Fibroblast of pulmonary artery (primary cell): ENCODE measurements around the gene C2.
A peak's percentile ranks its signal among the peaks of the same experiment; 100 is the strongest.

Experiments
- DNase-seq: peaks from one replicate; pipeline ENCODE4 v3.0.0-alpha.2; 2010; ENCODE audit warnings: low read depth
- H3K4me3 ChIP-seq: replicated peaks from 2 replicates; pipeline ENCODE4 v1.5.1; 2011; ENCODE audit warnings: low read depth, mild to moderate bottlenecking, control low read depth, low read length, moderate library complexity
- TF ChIP-seq, protein P1 (sequence below): IDR thresholded peaks from 2 replicates; pipeline ENCODE4 v1.5.1; 2011; ENCODE audit warnings: mild to moderate bottlenecking, control low read depth, low read length, inconsistent platforms; ENCODE audit errors: missing control alignments

C2 gene

DNA sequence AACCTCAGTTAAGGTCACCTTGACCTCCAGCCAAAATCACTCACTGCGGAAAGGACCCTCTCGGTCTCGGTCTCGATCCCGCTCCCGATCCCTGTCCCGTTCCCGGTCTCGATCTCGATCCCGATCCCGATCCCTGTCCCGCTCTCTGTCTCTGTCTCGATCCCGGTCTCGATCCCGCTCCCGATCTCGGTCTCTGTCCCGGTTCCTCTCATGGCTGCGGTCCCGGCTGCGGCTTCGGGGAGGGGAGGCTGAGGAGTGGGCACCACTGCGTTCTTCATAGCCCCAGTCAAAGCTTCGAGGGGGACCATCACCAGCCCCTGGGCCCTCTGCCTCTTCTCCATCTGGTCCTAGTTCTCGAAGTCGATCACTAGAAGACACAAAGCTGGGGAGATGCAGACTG is 27.0 kb downstream of the C2 start:
- DNase-seq: no peak
- TF ChIP-seq, protein P1, sequence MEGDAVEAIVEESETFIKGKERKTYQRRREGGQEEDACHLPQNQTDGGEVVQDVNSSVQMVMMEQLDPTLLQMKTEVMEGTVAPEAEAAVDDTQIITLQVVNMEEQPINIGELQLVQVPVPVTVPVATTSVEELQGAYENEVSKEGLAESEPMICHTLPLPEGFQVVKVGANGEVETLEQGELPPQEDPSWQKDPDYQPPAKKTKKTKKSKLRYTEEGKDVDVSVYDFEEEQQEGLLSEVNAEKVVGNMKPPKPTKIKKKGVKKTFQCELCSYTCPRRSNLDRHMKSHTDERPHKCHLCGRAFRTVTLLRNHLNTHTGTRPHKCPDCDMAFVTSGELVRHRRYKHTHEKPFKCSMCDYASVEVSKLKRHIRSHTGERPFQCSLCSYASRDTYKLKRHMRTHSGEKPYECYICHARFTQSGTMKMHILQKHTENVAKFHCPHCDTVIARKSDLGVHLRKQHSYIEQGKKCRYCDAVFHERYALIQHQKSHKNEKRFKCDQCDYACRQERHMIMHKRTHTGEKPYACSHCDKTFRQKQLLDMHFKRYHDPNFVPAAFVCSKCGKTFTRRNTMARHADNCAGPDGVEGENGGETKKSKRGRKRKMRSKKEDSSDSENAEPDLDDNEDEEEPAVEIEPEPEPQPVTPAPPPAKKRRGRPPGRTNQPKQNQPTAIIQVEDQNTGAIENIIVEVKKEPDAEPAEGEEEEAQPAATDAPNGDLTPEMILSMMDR: no peak
- H3K4me3 ChIP-seq: no peak overlapping the region

DNA sequence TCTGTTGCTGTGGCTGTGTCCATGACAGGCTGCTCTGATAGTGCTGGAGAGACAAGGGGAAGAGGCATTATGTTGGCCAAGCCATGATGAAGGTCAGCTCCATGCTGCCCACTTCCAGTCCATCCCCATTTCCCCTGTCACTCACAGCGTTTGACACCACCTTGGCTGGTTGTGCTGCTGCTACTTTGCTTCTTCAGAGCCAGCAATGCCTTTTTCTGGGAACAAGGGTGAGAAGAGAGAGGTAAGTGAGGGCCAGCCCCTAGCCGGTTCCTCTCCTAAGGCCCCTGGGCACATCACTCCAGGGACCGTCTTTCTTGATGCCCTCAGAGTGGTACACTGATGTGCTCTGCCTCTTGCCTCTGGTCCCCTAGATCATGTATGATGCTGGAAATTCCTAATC is 29.3 kb downstream of the C2 start:
- DNase-seq: no peak
- TF ChIP-seq, protein P1: no peak
- no peak overlapping the region for H3K4me3 ChIP-seq

DNA sequence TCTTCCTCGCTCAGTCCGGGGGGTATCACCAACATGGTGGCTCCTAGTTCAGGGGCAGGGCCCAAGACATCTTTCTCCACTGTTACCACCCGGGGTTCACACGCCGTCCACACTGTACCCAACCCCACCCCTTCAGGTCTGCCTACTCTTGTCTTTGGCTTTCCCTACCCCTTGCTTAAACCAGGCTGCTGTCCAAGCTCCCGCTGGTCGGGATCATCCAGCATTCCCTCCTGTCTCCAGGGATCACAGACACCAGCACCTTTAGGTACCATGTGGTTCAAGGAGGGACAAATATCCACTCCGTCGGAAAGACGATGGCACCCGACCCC is 30.9 kb downstream of the C2 start:
- peak overlapping the region; percentile 100 for H3K4me3 ChIP-seq
- TF ChIP-seq, protein P1: no peak
- DNase-seq: no peak

DNA sequence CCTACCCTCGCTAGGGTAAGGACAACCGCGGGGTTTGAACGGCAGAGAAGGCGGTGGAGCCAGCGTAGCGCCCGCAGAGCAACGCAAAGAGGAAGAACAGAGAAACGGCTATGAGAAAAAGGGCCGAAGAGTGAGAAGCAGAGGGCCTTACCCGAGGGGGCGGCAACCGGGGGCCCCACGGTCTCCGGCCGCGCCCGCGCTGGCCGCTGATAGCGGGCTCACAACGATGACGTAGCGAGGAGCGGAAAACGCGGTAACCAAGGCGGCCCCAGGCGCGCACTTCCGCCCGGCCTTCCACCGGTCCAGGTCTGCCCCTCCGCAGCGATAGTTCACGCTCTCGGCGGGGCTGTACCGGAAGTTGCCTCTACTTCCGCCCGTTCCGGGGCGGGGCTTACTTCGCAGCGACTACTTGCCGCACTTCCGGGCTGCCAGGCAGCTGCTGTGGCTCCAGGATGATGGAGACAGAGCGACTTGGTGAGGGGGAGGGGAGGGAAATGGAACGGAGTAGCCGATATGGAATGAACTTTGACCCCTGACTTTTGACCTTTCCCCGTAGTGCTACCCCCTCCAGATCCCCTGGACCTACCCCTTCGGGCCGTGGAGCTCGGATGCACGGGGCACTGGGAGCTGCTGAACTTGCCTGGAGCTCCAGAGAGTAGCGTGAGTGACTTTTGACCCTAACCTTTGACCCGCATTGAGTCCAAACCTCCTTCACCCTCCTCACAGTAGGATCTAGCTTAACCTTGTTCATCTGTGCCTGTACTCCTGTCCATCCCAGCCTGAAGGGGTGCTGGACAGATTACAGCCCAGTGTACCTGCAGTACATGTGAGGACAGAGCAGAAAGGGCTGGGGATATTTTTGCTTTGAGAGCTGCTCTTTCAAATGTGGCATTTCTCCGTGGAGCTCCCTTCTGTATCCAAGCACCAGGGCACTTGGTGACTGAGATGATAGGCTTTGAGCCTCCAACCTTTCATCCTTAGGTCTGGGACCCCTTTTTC is 31.5 kb downstream of the C2 start, which contains the start of the genes NELFE and SKIC2:
NELFE (minus strand) TSS at position 231 of the 999 bp plus-strand sequence. CDS start 525 bp downstream, outside the sequence.
SKIC2 (plus strand) TSS at position 435 of the 999 bp plus-strand sequence; CDS start at position 453, 18 bp downstream.
- H3K4me3 ChIP-seq: peak within 1 kb of the TSS; percentile 100
- DNase-seq: peak; percentile 98
- TF ChIP-seq, protein P1: no peak

DNA sequence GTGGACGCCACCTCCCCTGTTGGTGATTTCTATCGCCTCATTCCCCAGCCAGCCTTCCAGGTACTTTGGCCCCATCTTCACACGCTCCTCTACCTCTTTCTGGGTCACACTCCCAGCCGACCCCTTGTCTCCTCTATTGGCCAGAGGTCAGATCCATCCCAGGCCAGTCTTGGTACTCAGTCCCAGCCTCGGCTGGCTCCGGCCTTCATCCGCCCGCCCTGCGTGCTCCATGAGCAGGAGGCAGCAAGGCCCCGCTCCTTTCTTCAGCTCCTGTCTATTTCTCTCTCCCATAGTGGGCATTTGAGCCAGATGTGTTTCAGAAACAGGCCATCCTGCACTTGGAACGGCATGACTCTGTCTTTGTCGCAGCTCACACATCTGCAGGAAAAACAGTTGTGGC is 34.1 kb downstream of the C2 start:
- H3K4me3 ChIP-seq: no peak overlapping the region
- TF ChIP-seq, protein P1: no peak
- no peak for DNase-seq

DNA sequence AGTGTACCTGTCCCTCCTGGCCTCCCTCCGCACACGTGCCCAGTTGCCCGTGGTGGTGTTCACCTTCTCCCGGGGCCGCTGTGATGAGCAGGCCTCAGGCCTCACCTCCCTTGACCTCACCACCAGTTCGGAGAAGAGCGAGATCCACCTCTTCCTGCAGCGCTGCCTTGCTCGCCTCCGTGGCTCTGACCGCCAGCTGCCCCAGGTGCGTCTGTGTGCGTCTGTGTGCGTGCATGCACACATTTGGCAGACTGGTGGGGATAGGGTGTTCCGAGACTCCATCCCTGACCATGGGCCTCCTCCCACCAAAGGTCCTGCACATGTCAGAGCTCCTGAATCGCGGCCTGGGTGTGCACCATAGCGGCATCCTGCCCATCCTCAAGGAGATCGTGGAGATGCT is 36.4 kb downstream of the C2 start:
- TF ChIP-seq, protein P1: no peak
- no peak for DNase-seq
- no peak overlapping the region for H3K4me3 ChIP-seq
